ENCODE results near the gene BGN.

BGN gene

DNA sequence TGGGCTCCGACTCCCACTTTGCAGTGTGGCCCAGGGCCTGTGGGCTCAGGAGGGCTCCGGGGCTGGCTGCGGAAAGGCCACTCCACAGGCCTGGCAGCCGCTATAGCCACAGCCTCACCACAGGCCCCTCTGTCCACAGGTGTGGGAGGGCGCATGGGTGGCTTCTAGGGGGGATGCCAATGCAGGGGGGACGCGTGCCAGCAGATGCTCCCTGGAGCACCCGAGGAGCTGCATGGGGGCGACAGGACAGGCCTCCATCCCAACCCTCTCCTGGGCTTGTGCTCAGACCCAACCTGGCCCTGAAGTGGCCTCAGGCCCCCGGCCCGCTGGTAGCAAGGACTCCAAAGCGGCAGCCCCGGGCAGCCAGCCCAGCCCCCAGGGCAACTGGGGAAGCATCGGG is 8.0 kb downstream of the BGN start:
- no peaks in the 10 kb centered on the region for H3K27me3 Mint-ChIP-seq (ENCODE audit: low read depth)
- peaks cover 11% of the 10 kb centered on the region for H3K9me3 Mint-ChIP-seq
- peaks cover 10% of the 10 kb centered on the region for H3K4me1 Mint-ChIP-seq
- H3K4me3 Mint-ChIP-seq = no peak overlapping the region
- peaks cover 8% of the 10 kb centered on the region for H3K36me3 Mint-ChIP-seq (ENCODE audit: low read depth)
- TF ChIP-seq, protein P1, sequence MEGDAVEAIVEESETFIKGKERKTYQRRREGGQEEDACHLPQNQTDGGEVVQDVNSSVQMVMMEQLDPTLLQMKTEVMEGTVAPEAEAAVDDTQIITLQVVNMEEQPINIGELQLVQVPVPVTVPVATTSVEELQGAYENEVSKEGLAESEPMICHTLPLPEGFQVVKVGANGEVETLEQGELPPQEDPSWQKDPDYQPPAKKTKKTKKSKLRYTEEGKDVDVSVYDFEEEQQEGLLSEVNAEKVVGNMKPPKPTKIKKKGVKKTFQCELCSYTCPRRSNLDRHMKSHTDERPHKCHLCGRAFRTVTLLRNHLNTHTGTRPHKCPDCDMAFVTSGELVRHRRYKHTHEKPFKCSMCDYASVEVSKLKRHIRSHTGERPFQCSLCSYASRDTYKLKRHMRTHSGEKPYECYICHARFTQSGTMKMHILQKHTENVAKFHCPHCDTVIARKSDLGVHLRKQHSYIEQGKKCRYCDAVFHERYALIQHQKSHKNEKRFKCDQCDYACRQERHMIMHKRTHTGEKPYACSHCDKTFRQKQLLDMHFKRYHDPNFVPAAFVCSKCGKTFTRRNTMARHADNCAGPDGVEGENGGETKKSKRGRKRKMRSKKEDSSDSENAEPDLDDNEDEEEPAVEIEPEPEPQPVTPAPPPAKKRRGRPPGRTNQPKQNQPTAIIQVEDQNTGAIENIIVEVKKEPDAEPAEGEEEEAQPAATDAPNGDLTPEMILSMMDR (IDR thresholded peaks at IDR 0.05; ENCODE audit: unreplicated experiment in 3 of 3) = no peak
- no peak overlapping the region for H3K27ac Mint-ChIP-seq

DNA sequence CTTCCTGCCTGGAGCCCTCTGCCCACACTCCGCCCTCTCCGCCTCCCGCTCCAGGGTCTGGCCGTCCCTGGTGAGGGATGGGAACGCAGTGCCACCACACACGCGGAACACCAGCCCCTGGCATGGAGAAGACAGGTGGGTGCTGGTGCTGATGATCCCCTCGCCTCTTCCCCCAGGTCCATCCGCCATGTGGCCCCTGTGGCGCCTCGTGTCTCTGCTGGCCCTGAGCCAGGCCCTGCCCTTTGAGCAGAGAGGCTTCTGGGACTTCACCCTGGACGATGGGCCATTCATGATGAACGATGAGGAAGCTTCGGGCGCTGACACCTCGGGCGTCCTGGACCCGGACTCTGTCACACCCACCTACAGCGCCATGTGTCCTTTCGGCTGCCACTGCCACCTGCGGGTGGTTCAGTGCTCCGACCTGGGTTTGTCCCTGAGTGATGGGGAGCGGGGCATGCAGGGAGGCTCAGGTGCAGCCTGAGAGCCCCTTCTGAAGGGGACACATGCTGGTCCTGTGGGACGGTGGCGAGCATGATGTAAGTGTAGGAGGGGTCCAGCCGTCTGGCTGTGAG is 9.8 kb downstream of the BGN start:
- peaks cover 8% of the 10 kb centered on the region for H3K36me3 Mint-ChIP-seq (ENCODE audit: low read depth)
- H3K27me3 Mint-ChIP-seq (ENCODE audit: low read depth) = no peaks in the 10 kb centered on the region
- peaks cover 14% of the 10 kb centered on the region for H3K4me1 Mint-ChIP-seq
- H3K9me3 Mint-ChIP-seq = peaks cover 14% of the 10 kb centered on the region
- TF ChIP-seq, protein P1 (IDR thresholded peaks at IDR 0.05; ENCODE audit: unreplicated experiment in 3 of 3) = no peak
- H3K4me3 Mint-ChIP-seq = no peak overlapping the region
- H3K27ac Mint-ChIP-seq = peak overlapping the region in 1 of 3 experiments; percentile 47

DNA sequence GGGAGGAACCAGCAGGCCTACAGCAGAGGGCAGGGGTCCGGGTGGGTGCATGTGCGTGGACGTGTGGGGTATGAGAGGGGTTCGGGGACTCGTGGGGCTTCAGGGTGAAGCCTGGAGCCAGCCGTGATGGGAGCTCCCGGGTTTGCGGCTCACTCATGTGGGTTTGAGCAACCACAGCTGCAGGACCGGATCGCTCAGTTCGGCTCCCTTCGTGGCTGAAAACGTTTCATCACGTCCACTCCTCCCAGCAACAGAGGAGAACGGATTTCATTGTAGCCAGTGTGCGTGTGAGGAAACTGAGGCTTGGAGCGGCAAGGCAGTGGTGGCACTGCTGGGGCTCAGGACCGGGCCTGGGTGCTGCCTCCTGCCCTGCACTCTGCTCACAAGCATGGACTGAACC is 10.6 kb downstream of the BGN start:
- peaks cover 8% of the 10 kb centered on the region for H3K36me3 Mint-ChIP-seq (ENCODE audit: low read depth)
- H3K4me3 Mint-ChIP-seq = no peak overlapping the region
- peaks cover 14% of the 10 kb centered on the region for H3K9me3 Mint-ChIP-seq
- no peak overlapping the region for H3K27ac Mint-ChIP-seq
- TF ChIP-seq, protein P1 (IDR thresholded peaks at IDR 0.05; ENCODE audit: unreplicated experiment in 3 of 3) = no peak
- H3K27me3 Mint-ChIP-seq (ENCODE audit: low read depth) = no peaks in the 10 kb centered on the region
- peaks cover 12% of the 10 kb centered on the region for H3K4me1 Mint-ChIP-seq

DNA sequence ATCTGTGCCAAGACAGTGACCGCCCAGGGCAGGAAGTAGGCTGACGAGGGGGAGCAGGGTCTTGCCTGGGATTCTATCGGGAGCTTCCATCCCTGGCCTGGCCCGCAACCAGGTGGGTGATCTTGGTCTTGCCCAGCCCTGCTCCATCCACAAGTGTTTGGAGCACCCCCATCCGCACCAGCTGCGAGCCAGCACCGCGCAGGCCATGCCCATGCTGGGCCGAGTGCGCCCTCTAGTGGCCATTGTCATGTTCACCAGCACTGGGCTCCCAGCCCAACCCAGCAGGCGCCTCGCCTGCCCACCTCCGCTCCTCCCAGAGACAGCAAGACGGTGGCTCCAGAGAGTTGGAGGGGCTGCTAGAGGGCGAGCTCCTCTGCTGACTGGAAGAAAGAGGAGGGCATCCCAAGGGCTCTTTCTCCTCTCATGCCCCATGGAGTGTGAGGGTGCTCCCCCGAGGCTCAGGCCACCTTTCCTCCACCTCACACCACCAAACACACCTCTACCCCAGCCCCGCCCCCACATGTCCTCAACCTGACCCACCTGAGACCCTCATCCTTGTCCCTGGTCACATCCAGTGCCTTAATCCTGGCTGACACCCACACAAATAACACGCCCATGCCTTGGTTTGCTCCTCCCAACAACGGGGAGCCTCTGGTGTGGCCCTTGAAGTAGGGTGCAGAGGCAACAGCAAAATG is 12.9 kb downstream of the BGN start:
- TF ChIP-seq, protein P1 (IDR thresholded peaks at IDR 0.05; ENCODE audit: unreplicated experiment in 3 of 3) = peak; percentile 73 to 82 (median 77)
- peaks cover 9% of the 10 kb centered on the region for H3K9me3 Mint-ChIP-seq
- H3K27me3 Mint-ChIP-seq (ENCODE audit: low read depth) = peaks cover 4% of the 10 kb centered on the region
- H3K4me1 Mint-ChIP-seq = peaks cover 5% of the 10 kb centered on the region
- peak overlapping the region in 1 of 3 experiments; percentile 40 for H3K4me3 Mint-ChIP-seq
- no peaks in the 10 kb centered on the region for H3K36me3 Mint-ChIP-seq (ENCODE audit: low read depth)
- H3K27ac Mint-ChIP-seq = no peak overlapping the region

DNA sequence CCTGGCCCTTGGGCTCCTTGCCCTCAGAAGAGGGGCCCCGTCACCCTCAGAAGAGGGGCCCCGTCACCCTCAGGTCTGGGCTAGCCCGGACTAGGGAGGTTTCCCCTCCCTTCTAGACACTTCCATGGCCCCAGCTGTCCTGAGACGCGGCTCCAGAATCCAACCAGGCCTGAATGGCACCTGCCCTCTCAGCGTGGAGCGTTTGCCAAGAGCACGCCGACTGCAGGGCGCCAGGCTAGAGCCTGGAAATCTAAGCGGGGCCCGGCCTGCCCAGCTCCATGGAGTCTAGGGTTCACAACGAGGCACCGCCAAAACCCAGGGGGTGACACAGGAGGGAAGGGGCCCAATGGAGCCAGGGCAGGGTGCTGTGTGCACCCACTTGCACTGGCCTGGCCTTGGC is 14.8 kb downstream of the BGN start:
- H3K27ac Mint-ChIP-seq = no peak overlapping the region

More for the DNA sequence above, 14.8 kb downstream of the BGN start:
- Mint-ChIP-seq H3K4me1 (peaks cover 5% of the 10 kb centered on the region), H3K36me3 (ENCODE audit: low read depth) (no peaks in the 10 kb centered on the region), H3K27me3 (ENCODE audit: low read depth) (peaks cover 4% of the 10 kb centered on the region), H3K9me3 (peaks cover 9% of the 10 kb centered on the region), H3K4me3 (no peak overlapping the region)
- TF ChIP-seq, protein P1 (IDR thresholded peaks at IDR 0.05; ENCODE audit: unreplicated experiment in 3 of 3) = no peak

All from nephron (organoid).